AG04450 (cell line): ENCODE data around the gene ABHD6. TPM values are rescaled to one million over a fixed set of nuclear protein-coding genes. Genes with fewer than 3 reads are reported as not detected.

Source experiments
- CTCF ChIA-PET: fragments of 300-600, 350-600 bp; formaldehyde crosslinking; extraction: SDS; loops from one replicate; lab custom pipeline; 2022; ENCODE audit warnings: antibody characterized with exemption, inconsistent platforms; lab: Charles Lee
- POLR2A ChIA-PET: fragments of 350-600 bp; formaldehyde crosslinking; extraction: SDS; loops from one replicate; lab custom pipeline; 2021; ENCODE audit warnings: antibody characterized with exemption, inconsistent platforms; lab: Yijun Ruan, JAX
- DNase-seq: peaks from one replicate; pipeline ENCODE4 v3.0.0-alpha.2; 2011; ENCODE audit warnings: low read depth, low spot score
- H3K27ac ChIP-seq: one replicate; pipeline ENCODE4 v1.5.1; 2012; ENCODE audit warnings: low read depth, low read length, control low read depth
- H3K27me3 ChIP-seq: one replicate; pipeline ENCODE4 v1.6.0; 2012; ENCODE audit warnings: low read length; ENCODE audit not compliant: control insufficient read depth, insufficient read depth
- H3K4me3 ChIP-seq: 2 replicates; pipeline ENCODE4 v1.5.1; 2011; ENCODE audit warnings: mild to moderate bottlenecking, low read depth, low read length, control low read depth
- H3K9me3 ChIP-seq: 2 replicates; pipeline ENCODE4 v1.5.1; 2012; ENCODE audit warnings: low read length; ENCODE audit not compliant: control insufficient read depth, insufficient read depth
- polyA plus RNA-seq: library from polyadenylated mRNA; depleted of rRNA; stranded (reverse); fragments of >200 nt; gene quantifications from 2 replicates; pipeline ENCODE4 v1.2.3, GENCODE V29; 2011
- TF ChIP-seq, protein P1 (sequence below): IDR thresholded peaks from 2 replicates; pipeline ENCODE4 v1.5.1; 2011; ENCODE audit warnings: low read depth, low read length, control low read depth, inconsistent platforms

Gene ABHD6
- polyA plus RNA-seq, 1 experiment = 8.4 TPM

DNA sequence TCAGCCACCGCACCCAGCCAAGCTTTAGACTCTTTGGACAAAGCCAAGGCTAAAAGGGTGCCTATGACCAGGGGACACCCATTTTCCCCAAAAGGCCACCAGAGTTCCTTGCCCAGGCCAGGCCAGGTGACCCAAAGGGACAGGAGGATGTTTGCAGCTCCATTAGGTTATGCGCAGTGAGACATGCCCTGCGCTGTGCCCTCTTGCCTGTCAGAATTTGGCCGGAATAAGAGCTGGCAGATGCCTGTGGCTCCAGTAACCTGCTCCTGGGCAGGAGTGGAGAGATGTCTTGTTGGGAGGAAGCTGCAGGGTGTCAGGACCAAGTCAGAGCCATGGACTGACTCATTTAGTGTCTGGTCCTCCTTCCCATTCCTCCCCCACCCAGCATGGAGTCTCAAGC lies 47.3 kb upstream of the ABHD6 start:
- no peak for DNase-seq
- H3K4me3 ChIP-seq = no peak overlapping the region
- no peaks in the 10 kb centered on the region for H3K9me3 ChIP-seq
- peaks cover 2% of the 10 kb centered on the region for H3K27me3 ChIP-seq
- TF ChIP-seq, protein P1, sequence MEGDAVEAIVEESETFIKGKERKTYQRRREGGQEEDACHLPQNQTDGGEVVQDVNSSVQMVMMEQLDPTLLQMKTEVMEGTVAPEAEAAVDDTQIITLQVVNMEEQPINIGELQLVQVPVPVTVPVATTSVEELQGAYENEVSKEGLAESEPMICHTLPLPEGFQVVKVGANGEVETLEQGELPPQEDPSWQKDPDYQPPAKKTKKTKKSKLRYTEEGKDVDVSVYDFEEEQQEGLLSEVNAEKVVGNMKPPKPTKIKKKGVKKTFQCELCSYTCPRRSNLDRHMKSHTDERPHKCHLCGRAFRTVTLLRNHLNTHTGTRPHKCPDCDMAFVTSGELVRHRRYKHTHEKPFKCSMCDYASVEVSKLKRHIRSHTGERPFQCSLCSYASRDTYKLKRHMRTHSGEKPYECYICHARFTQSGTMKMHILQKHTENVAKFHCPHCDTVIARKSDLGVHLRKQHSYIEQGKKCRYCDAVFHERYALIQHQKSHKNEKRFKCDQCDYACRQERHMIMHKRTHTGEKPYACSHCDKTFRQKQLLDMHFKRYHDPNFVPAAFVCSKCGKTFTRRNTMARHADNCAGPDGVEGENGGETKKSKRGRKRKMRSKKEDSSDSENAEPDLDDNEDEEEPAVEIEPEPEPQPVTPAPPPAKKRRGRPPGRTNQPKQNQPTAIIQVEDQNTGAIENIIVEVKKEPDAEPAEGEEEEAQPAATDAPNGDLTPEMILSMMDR = no peak
- CTCF ChIA-PET = interaction anchor here (4.1 to 9.1 kb wide), 4 partner anchors 13 to 117 kb away, joined by 46 to 216 read pairs (median 58); partner anchors contain the start of genes HTD2 and RPP14
- no peak overlapping the region for H3K27ac ChIP-seq
- POLR2A ChIA-PET = interaction anchor here (1.1 kb wide), 1 partner anchor 116 kb away, joined by 3 read pairs; the partner anchor contains the start of genes HTD2 and RPP14

- Histone ChIP-seq H3K9me3 (no peaks in the 10 kb centered on the region), H3K27ac (no peak overlapping the region), H3K27me3 (peaks cover 2% of the 10 kb centered on the region), H3K4me3 (no peak overlapping the region)
- POLR2A ChIA-PET = interaction anchor here (1.1 kb wide), 1 partner anchor 115 kb away, joined by 3 read pairs; the partner anchor contains the start of genes HTD2 and RPP14
- DNase-seq = no peak
- CTCF ChIA-PET = interaction anchor here (4.1 to 9.1 kb wide), 4 partner anchors 13 to 116 kb away, joined by 46 to 216 read pairs (median 58); partner anchors contain the start of genes HTD2 and RPP14
- TF ChIP-seq, protein P1 = no peak
Measured at GRCh38 chr3:58190882-58191281, 46.7 kb upstream of the ABHD6 start.

- TF ChIP-seq, protein P1 = no peak
Measured at GRCh38 chr3:58191361-58191991, 46.1 kb upstream of the ABHD6 start.

GRCh38 chr3:58192069-58192468 lies 45.5 kb upstream of the ABHD6 start:
- Histone ChIP-seq H3K9me3 (no peaks in the 10 kb centered on the region), H3K27ac (no peak overlapping the region), H3K27me3 (no peaks in the 10 kb centered on the region), H3K4me3 (no peak overlapping the region)
- ChIA-PET POLR2A (no interaction called here), CTCF (interaction anchor here (0.6 to 9.1 kb wide), 2 partner anchors 107 to 387 kb away, joined by 3 to 216 read pairs; no protein-coding TSS in a partner anchor)
- TF ChIP-seq, protein P1 = no peak
- no peak for DNase-seq

More at GRCh38 chr3:58191361-58191991, 46.1 kb upstream of the ABHD6 start:
- DNase-seq = no peak
- Histone ChIP-seq H3K27ac (no peak overlapping the region), H3K9me3 (no peaks in the 10 kb centered on the region), H3K27me3 (no peaks in the 10 kb centered on the region), H3K4me3 (no peak overlapping the region)
- CTCF ChIA-PET = interaction anchor here (0.6 to 9.1 kb wide), 5 partner anchors 14 to 387 kb away, joined by 3 to 216 read pairs (median 50); partner anchors contain the start of genes HTD2 and RPP14
- POLR2A ChIA-PET = no interaction called here

DNA sequence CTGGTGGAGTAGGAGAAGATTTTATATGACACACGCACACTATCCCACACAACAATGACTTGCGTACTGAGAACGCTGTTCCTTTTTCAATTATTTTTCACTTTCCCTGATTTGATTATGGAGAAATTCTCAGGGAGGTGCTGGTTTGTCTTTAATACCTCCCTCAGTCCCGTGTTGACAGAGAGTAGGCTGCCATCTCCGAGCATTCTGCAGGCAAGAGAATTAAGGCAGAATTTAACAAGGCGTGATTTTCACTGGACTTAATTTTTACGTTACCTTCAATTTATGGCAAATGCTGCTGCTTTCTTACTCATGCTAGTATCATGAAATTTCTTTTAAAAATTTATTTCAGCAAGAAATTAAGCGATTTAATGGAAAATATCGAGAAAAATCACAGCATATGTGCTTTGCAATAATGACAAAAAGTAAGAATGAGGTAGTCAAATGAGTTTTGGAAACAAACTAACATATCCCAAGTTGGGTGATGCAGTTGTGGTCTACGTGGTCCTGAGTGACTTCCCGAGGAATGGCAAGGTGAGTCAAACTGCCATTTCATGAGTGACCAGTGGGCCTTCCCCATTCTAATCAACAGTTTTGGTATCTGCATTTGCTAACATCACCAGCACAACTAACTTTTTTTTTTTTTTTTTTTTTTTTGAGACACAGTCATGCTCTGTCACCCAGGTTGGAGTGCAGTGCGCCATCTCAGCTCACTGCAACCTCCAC lies 43.7 kb upstream of the ABHD6 start:
- ChIA-PET POLR2A (no interaction called here), CTCF (no interaction called here)
- Histone ChIP-seq H3K27me3 (no peaks in the 10 kb centered on the region), H3K9me3 (no peaks in the 10 kb centered on the region), H3K27ac (no peak overlapping the region), H3K4me3 (no peak overlapping the region)
- no peak for DNase-seq
- TF ChIP-seq, protein P1 = no peak
